GM12873 (cell line): ENCODE data around the gene NECAP2.

ENCODE experiments used
- TF ChIP-seq, protein P1 (sequence below): IDR thresholded peaks from 2 replicates; pipeline ENCODE4 v1.5.1; 2012; ENCODE audit warnings: low read depth, mild to moderate bottlenecking, moderate library complexity, low read length, control low read depth; ENCODE audit not compliant: insufficient read depth; ENCODE audit errors: missing control alignments

Gene NECAP2

DNA sequence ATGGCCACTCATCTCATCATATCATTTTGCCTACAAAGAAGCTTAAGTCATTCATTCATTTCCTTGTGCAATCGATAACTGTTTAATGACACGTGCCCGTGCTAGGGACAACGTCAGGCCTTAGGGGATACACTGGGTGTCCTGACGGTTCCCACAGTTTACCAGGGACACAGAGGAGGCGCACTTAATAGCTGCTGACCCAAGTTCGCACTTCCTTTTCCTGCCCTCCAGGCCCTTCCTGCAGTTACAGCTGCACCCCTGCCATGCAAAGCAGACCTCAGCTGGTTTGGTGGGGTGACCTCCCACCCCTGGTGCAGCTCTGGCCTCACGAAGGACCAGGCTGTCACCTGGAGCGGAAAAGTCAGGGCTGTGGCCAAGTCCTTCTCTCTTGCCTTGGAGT lies 7.5 kb upstream of the NECAP2 start:
- TF ChIP-seq, protein P1, sequence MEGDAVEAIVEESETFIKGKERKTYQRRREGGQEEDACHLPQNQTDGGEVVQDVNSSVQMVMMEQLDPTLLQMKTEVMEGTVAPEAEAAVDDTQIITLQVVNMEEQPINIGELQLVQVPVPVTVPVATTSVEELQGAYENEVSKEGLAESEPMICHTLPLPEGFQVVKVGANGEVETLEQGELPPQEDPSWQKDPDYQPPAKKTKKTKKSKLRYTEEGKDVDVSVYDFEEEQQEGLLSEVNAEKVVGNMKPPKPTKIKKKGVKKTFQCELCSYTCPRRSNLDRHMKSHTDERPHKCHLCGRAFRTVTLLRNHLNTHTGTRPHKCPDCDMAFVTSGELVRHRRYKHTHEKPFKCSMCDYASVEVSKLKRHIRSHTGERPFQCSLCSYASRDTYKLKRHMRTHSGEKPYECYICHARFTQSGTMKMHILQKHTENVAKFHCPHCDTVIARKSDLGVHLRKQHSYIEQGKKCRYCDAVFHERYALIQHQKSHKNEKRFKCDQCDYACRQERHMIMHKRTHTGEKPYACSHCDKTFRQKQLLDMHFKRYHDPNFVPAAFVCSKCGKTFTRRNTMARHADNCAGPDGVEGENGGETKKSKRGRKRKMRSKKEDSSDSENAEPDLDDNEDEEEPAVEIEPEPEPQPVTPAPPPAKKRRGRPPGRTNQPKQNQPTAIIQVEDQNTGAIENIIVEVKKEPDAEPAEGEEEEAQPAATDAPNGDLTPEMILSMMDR = no peak

DNA sequence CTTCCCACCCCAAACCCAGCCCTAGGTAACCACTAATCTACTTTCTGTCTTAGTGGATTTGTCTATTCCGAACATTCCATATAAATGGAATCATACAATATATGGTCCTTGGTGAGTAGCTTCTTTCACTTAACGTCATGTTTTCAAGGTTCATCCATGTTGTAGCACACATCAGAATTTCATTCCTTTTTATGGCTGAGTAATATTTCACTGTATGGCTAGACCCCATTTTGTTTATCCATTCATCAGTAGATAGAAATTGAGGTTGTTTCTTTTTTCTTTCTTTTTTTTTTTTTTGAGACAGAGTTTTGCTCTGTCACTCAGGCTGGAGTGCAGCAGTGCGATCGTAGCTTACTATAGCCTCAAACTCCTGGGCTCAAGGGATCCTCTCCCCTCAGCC lies 6.5 kb upstream of the NECAP2 start:
- TF ChIP-seq, protein P1 = no peak

DNA sequence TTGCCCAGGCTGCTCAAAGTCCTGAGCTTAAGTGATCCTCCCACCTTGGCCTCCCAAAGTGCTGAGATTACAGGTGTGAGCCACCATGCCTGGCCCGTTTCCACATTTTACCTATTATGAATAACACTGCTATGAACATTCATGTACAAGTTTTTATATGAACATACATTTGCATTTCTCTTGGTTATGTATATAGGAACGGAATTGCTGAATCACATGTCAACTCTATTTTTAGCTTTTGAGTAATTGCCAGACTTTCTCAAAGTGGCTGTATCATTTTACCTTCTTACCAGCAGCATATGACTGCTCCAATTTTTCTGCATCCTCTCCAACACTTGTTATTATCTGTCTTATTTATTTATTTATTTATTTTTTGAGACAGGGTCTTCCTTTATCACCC lies 6.0 kb upstream of the NECAP2 start:
- TF ChIP-seq, protein P1 = no peak

DNA sequence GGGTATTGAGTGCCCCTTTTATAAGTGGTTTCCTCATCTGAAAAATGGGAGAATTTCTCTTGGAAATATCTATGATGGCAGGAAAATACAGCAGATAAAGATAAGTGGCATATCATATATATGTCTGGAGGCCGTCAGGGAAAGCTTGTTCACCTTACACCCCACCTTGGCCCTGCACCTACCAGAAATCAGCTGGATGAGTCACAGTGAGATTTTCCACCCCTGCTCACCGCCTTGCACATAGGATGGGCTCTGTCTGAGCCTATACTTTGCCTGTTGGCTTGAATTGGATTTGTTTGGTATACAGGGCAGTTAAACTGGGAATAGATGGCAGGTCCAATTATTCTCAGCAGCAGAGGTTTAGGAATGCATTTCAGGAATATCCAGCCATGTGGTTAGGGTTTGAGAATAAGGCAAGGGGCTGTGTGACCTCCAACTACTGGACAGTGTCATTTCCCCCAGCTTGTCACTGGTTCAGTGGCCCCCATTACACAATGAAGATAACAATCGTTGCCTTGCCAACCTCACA lies 3.5 kb upstream of the NECAP2 start, which contains the start of gene SPATA21:
TSS of gene SPATA21 (minus strand) at position 479 of the 529 bp plus-strand sequence. CDS start 6,053 bp downstream, outside the sequence.
- TF ChIP-seq, protein P1 = no peak

DNA sequence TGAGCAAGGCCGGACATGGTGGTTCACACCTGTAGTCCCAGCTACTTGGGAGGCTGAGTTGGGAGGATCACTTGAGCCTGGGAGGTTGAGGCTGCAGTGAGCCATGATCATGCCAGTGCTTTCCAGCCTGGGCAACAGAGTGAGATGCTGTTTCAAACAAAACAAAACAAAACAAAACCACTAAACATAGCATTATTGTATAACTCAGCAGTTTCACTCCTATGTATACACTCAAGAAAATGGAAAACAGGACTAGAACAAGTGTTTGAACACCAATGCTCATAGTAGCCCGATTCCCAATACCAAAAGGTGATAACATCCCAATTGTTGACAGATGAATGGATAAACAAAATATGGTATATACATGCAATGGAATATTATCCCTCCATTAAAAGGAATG lies 2.0 kb upstream of the NECAP2 start:
- TF ChIP-seq, protein P1 = no peak

DNA sequence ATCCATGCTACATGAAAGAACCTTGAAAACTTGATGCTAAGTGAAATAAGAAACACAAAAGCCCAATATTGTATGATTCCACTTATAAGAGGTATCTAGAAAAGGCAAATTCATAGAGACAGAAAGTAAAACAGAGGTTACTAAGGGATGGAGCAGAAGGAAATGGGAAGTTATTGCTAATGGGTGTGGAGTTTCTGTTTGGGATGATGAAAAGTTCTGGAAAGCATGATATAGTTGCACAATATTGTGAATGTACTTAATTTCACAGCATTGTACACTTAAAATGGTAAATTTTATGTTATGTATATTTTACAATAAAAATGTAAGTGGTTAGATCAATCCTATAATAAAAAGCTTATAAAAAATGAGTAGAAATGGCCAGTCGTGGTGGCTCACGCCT lies 1.6 kb upstream of the NECAP2 start:
- TF ChIP-seq, protein P1 = no peak

DNA sequence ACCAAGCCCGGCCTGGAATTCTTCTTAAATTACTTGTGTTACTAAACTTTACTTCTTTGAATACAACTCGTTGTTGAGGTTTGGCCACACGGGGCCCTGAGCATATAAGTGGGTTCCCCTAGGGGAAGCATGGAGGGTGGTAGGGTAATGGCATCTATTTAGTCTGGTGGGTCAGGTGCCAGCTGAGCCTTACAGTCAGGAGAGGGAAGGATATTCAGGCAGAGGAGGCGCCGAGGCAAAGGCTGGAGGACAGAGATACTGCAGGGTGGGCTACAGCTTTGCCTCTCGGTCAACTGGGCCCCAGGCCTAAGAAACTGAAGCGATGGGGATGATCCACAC lies 424 bp upstream of the NECAP2 start:
- TF ChIP-seq, protein P1 = no peak

DNA sequence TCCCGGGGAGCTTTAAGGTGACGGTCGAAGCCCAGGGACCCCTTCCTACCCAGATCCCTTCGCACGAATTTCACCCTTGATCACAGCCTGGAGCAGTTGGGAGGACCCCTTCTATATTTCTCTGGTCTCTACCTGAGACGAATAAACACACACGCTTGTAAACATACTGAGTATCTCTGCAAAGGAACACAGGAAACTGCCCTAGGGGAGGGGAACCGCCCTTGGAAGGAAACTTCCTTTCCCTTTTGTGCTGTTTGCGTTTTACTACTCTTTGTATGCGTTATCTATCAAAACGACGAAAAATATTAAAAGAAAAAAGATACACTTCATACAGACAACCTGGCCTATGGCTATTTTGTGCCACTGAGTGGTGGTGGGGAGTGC lies 750 bp downstream of the NECAP2 start:
- TF ChIP-seq, protein P1 = no peak
